ENCODE results near the gene C1R.

Gene C1R

DNA sequence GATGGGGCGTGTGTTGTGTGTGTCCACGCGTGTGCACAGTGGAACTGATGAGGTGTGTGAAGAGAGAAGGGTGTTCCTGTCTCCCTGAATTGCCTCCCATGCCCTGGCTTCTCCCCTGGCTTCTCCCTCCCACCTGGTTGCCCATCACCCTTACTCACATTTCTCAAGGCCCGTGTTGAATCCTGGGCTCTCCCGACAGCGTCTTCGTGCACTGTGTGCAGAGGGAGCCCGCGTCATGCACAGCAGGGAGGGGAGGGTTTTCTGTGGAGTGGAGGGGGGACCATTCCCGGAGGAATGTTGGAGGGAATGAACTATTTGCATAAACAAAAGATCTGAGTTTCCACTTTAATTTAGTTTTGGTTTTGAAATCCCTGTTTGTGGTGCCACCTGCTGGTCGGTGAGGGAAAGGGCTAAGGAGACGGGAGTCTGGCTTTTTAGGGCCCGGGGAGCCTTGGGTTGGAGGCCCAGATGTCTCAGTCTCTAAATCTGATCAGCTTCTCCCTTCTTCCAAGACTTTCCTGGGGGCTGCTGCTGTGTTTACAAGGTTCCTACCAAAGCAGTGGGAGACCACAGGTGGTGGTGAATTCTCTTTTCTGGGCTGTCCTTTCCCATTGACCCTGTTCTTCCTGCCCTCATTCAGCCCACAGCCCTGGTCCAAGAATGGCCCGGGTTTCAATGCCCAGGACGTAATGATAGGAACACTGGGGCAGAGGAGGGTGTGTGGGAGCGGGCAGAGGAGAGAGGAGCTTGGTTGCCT is at the start of gene C1R:
Gene C1R, minus strand, starts transcription at position 217 of the 757 bp plus-strand sequence. Its CDS starts 57 bp downstream, at position 160.
- DNase-seq = peak; percentile 72

- no peak for DNase-seq
These were observed 49.2 kb upstream of the C1R start for GRCh38 chr12:7141351-7142005.

DNA sequence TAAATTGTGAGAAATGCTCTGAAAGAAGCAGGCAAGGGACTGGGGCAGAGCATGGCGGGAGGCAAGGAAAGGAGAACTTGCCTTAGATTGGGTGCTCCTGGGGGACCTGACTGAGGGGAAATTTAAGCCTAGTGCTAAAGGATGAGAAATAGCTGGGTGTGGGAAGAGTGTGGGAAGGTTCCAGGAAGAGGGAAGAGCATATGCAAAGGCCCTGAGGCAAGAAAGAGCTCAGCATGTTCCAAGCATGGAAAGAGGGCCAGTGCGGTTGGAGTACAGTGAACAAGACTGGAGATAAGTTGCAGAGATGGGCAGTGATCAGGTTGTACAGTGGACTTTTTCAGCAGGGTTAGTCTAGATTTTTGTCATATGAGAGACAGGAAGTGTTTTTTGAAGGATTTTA is 47.0 kb upstream of the C1R start:
- DNase-seq = no peak

DNA sequence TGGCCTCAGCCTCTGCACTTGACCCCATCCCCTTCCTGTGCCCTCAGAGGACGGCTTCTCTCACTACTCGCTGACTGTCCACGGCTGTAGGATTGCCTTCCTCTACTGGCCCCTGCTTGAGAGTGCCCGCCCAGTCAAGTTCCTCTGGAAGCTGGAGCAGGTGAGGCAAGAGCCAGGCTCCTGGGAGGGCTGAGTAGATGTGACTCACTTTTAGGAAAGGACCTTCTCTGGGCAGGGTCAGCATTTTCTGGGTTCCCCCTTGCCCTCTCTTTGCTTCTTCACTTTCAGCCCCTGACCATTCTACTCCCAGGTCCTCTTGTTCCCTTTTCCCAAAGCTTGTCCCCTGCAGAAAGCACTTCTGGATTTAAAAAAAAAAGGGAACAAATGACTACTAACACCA is 45.7 kb upstream of the C1R start:
- no peak for DNase-seq

DNA sequence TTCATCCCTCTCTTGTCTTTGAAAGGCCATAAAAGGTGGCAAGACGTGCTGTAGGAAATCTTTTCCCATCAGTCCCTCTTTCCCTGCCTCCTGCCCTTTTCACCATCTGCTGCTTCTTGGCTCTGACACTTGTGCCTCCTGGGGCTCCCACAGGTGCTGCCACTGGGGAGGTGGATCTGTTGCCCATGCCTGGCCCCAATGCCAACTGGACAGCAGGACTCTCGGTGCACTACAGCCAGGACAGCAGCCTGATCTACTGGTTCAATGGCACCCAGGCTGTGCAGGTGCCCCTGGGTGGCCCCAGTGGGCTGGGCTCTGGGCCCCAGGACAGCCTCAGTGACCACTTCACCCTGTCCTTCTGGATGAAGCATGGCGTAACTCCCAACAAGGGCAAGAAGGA is 44.4 kb upstream of the C1R start:
- DNase-seq = no peak

GRCh38 chr12:7136071-7136470 is 43.8 kb upstream of the C1R start:
- no peak for DNase-seq

- no peak for DNase-seq
These were observed 42.3 kb upstream of the C1R start for GRCh38 chr12:7134396-7135166.

DNA sequence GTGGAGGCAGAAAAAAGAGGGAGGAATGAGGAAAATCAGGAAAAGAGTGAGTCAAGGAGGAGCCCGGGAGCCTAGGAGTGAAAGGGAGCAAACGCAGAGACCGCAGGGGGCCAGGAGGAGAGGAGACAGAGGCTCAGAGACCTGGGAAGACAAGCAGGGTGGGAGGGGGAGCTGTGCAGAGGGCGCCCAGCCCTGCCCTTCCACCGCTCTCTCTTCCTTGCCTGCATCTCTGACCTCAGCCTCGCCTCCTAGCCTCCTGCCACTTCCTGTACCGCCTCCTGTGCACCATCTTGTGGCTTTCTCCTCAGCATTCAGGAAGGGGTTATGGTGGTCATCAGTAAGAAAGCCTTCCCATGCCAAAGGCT is 39.2 kb upstream of the C1R start:
- DNase-seq = no peak

- peak; percentile 44 for DNase-seq
These were observed 38.7 kb upstream of the C1R start for GRCh38 chr12:7130701-7131501.

DNA sequence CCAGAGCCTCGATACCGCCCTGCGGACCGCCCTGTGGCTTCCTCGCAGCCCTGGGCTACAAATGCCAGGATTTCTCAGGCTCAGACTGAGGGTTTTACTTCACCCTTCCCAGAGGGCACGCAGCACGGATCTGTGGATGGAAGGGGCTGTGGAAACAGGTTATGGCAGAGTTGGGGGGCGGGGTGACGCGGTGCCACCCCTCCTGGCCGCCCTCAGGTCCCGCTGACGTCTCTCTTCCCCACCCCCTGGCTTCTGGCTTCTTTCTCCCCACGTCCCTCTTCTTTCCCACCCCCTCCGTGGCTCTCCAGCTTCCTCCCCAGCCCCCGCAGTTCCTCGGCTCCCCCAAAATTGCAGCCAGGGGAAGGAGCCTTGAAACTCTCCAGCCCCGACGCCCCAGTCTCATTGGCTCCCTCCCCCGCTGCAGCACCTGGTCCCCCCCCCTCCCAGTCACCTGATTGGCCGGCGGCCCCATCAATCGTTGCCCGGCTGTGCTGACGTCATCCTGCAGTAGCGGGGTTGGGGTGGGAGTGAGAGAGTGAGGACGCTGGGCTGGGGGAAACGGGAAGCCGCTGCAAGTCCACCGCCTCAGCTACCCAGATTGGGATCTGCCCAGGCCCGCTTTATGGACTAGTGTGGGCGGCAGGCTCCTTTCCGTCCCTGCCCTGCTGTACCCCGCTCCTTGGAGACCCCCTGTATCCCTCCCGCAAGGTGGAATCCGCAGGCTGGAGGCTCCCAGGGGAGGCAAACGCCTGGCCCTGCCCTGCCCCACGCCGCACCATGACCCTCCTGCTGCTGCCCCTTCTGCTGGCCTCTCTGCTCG is 37.8 kb upstream of the C1R start, which contains the start of gene CLSTN3:
Gene CLSTN3, plus strand, starts transcription at position 500 of the 820 bp plus-strand sequence. Its CDS starts 278 bp downstream, at position 778.
- peak; percentile 84 for DNase-seq

GRCh38 chr12:7129287-7129871 is 37.1 kb upstream of the C1R start:
- DNase-seq = no peak

GRCh38 chr12:7128681-7129286 is 36.5 kb upstream of the C1R start, which contains the start of gene RBP5:
Gene RBP5 (minus strand): TSS chr12:7128889. CDS start chr12:7128775, 114 bp downstream.
- DNase-seq = no peak

DNA sequence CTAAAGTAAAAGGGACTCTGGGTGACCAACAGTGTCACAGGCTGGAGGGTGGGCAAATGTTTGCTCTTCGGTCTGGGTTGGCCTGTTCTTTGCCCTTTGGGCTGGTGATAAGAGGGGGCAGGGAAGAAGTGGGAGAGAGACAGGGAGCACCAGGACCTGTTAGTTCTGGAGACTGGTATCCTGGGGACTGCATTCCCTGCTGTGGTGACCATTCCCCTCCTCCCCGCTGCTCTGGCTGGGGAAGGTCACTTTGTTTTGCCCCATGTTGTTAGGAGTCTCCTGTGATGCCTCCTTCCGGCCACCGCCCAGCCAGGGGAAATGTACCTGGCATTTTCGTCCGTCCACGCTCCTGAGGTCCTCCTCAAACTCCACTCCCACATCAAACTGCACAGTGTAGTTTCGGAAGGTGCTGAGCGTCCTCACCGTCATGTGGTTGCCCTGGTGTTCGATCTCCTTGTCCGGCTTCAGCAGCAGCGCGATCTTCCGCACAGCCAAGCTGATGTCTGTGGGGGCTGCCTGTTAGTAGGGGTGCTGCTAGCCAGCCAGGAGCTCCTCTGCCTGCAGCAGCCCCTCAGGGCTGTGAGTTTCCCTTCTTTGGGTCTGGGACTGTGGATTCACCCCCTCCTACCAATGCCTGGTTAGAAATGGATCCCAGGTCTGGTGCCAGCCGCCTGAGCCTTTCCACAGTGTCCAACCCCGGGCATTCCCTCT is 35.8 kb upstream of the C1R start:
- no peak for DNase-seq

DNA sequence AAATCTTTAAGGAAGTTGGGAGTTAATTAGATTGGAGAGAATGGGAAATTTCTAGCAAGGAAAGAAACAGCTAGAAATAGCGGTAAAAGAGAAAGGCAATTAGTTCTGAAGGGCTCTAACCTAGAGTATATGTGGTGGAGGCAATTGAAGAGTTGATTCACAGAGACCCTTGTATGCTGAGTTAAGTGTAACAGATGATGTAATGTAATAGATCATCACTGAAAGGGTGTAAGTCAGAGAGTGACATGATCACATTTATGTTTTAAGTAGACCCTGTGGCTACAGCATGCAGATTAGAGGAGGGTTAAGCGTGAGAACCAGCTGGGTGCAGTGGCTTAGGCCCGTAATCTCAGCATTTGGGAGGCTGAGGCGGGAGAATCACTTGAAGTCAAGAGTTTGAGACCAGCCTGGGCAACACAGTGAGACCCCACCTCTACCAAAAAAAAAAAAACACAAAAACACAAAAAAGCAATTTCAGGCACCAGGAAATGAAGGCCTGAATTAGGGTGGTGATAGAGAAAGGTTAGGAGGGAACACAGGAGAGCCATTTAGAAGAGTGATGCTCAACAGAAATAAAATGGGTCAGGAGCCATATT is 33.5 kb upstream of the C1R start:
- no peak for DNase-seq

DNA sequence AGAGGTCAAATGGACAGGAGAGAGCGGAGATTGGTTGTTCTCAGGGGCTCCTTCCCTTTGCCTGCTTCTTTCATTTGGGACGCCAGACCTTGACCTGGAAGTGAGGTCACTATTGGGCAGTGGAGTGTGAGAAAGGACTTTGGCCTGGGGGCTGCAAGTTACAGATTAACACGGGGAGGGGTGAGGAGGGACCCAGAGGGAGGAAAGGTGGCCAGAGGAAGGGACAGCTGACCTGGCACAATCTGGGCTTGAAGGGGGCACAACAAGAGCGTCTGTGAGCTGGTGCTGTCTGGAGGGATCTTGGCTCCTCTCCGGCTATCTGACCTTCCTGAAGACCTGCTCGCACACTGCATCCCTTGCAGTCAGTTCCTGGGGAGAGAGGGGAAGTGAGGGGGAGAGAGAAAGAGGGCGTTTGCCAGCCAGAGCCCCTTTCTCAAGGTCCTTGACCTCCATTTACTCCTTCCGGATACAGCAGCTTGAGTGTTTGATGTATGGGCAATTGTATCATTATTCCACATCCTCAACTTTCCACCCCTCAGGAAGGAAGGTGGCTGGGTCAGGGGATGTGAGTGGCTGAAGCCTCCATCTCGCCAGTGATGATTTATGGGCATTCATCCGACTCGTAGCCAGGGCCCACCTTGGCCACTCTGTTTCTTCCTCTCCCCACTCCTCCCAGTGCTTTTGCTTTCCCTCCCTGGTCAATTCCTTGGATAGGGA is 31.7 kb upstream of the C1R start:
- DNase-seq = no peak

- DNase-seq = no peak
These were observed 30.8 kb upstream of the C1R start for GRCh38 chr12:7122811-7123769.

GRCh38 chr12:7121324-7121723 is 29.1 kb upstream of the C1R start:
- DNase-seq = no peak

- no peak for DNase-seq
These were observed 27.9 kb upstream of the C1R start for GRCh38 chr12:7120166-7120565.
